H9 (cell line): ENCODE results near the gene LSM2. TPM values are rescaled to one million over a fixed set of nuclear protein-coding genes. Genes with fewer than 3 reads are reported as not detected.

Source experiments
- DNase-seq: peaks from one replicate; pipeline ENCODE4 v3.0.0-alpha.2; 2017
- H2AFZ ChIP-seq: one replicate; pipeline ENCODE4 v1.6.1; 2013; ENCODE audit warnings: mild to moderate bottlenecking, low read length, control low read depth, moderate library complexity
- H2AK5ac ChIP-seq: 2 replicates; pipeline ENCODE4 v1.6.1; 2013; ENCODE audit warnings: low read length, control low read depth, mixed read lengths; ENCODE audit not compliant: insufficient read length
- H2BK120ac ChIP-seq: one replicate; pipeline ENCODE4 v1.6.1; 2013; ENCODE audit warnings: low read depth, mild to moderate bottlenecking, low read length, control low read depth, inconsistent platforms; ENCODE audit not compliant: poor library complexity, severe bottlenecking
- H2BK12ac ChIP-seq: 2 replicates; pipeline ENCODE4 v1.6.1; 2013; ENCODE audit warnings: low read length, control low read depth, mixed read lengths, low read depth; ENCODE audit not compliant: insufficient read length
- H2BK15ac ChIP-seq: 2 replicates; pipeline ENCODE4 v1.6.1; 2013; ENCODE audit warnings: low read depth, low read length, control low read depth
- H2BK20ac ChIP-seq: one replicate; pipeline ENCODE4 v1.6.1; 2013; ENCODE audit warnings: low read depth, mild to moderate bottlenecking, low read length, control low read depth, inconsistent platforms; ENCODE audit not compliant: poor library complexity, severe bottlenecking
- H2BK5ac ChIP-seq: 2 replicates; pipeline ENCODE4 v1.6.1; 2013; ENCODE audit warnings: low read length, control low read depth, mixed read lengths; ENCODE audit not compliant: insufficient read length
- H3K14ac ChIP-seq: 2 replicates; pipeline ENCODE4 v1.6.1; 2013; ENCODE audit warnings: low read length, control low read depth; ENCODE audit not compliant: insufficient read depth
- H3K18ac ChIP-seq: 2 replicates; pipeline ENCODE4 v1.6.1; 2013; ENCODE audit warnings: low read depth, mild to moderate bottlenecking, mixed read lengths, low read length, control low read depth; ENCODE audit not compliant: insufficient read length
- H3K23ac ChIP-seq: 2 replicates; pipeline ENCODE4 v1.6.1; 2013; ENCODE audit warnings: low read length, control low read depth, mixed read lengths, low read depth; ENCODE audit not compliant: insufficient read length
- H3K23me2 ChIP-seq: 2 replicates; pipeline ENCODE4 v1.6.1; 2013; ENCODE audit warnings: low read depth, mild to moderate bottlenecking, mixed read lengths, low read length, control low read depth; ENCODE audit not compliant: insufficient read length, poor library complexity, severe bottlenecking
- H3K27ac ChIP-seq: 2 replicates; pipeline ENCODE4 v1.5.1; 2013; ENCODE audit warnings: low read length, control low read depth, mixed read lengths, low read depth; ENCODE audit not compliant: insufficient read length
- H3K27me3 ChIP-seq: 2 replicates; pipeline ENCODE4 v1.6.1; 2013; ENCODE audit warnings: low read length, control low read depth, inconsistent platforms; ENCODE audit not compliant: insufficient read depth
- H3K4ac ChIP-seq: 2 replicates; pipeline ENCODE4 v1.6.1; 2013; ENCODE audit warnings: low read depth, mild to moderate bottlenecking, control low read depth, inconsistent platforms, low read length, moderate library complexity
- H3K4me1 ChIP-seq: 2 replicates; pipeline ENCODE4 v1.6.1; 2013; ENCODE audit warnings: low read length, control low read depth, inconsistent platforms; ENCODE audit not compliant: insufficient read depth
- H3K4me2 ChIP-seq: 2 replicates; pipeline ENCODE4 v1.6.1; 2013; ENCODE audit warnings: low read length, control low read depth, mixed read lengths; ENCODE audit not compliant: insufficient read length, insufficient read depth
- H3K56ac ChIP-seq: 2 replicates; pipeline ENCODE4 v1.6.1; 2013; ENCODE audit warnings: low read depth, mild to moderate bottlenecking, mixed read lengths, low read length, control low read depth; ENCODE audit not compliant: insufficient read length
- H3K79me1 ChIP-seq: 2 replicates; pipeline ENCODE4 v1.6.1; 2013; ENCODE audit warnings: low read depth, mild to moderate bottlenecking, moderate library complexity, low read length, control low read depth, inconsistent platforms; ENCODE audit not compliant: insufficient read depth, poor library complexity, severe bottlenecking
- H3K79me2 ChIP-seq: 2 replicates; pipeline ENCODE4 v1.6.1; 2013; ENCODE audit warnings: low read length, control low read depth, inconsistent platforms; ENCODE audit not compliant: insufficient read depth
- H3K9ac ChIP-seq: 2 replicates; pipeline ENCODE4 v1.6.1; 2013; ENCODE audit warnings: low read length, control low read depth, mixed read lengths; ENCODE audit not compliant: insufficient read length; ENCODE audit errors: extremely low read depth
- H3K9me3 ChIP-seq: one replicate; pipeline ENCODE4 v1.6.1; 2013; ENCODE audit warnings: low read depth, low read length, inconsistent platforms; ENCODE audit not compliant: control insufficient read depth
- H3T11ph ChIP-seq: one replicate; pipeline ENCODE4 v1.6.1; 2013; ENCODE audit warnings: mild to moderate bottlenecking, low read length, control low read depth, inconsistent platforms
- H4K20me1 ChIP-seq: one replicate; pipeline ENCODE4 v1.6.1; 2013; ENCODE audit not compliant: control insufficient read depth, insufficient read length, insufficient read depth
- H4K5ac ChIP-seq: 2 replicates; pipeline ENCODE4 v1.6.1; 2013; ENCODE audit warnings: low read depth, mild to moderate bottlenecking, mixed read lengths, low read length, control low read depth; ENCODE audit not compliant: insufficient read length
- H4K8ac ChIP-seq: replicated peaks from 2 replicates; pipeline ENCODE4 v1.6.1; 2013; ENCODE audit warnings: low read length, control low read depth, mixed read lengths, low read depth; ENCODE audit not compliant: insufficient read length
- H4K91ac ChIP-seq: 2 replicates; pipeline ENCODE4 v1.6.1; 2013; ENCODE audit warnings: low read depth, mild to moderate bottlenecking, moderate library complexity, mixed read lengths, low read length, control low read depth; ENCODE audit not compliant: insufficient read length
- H3K27ac Mint-ChIP-seq, 3 experiments: 2 replicates in 2 of 3; 3 replicates in 1 of 3; pipeline ENCODE4 v1.8.0; 2020 to 2021; ENCODE audit warnings: mixed read lengths in 3 of 3, mild to moderate bottlenecking in 1 of 3, moderate library complexity in 1 of 3
- H3K27me3 Mint-ChIP-seq: 2 replicates; pipeline ENCODE4 v1.8.0; 2021; ENCODE audit warnings: low read depth, mild to moderate bottlenecking, moderate library complexity, mixed read lengths
- H3K36me3 Mint-ChIP-seq, 3 experiments: 2 replicates in 2 of 3; 3 replicates in 1 of 3; pipeline ENCODE4 v1.8.0; 2020 to 2021; ENCODE audit warnings: low read depth in 3 of 3, mixed read lengths in 3 of 3; ENCODE audit not compliant: insufficient read depth in 1 of 3
- H3K4me1 Mint-ChIP-seq, 2 experiments: 2 replicates each; pipeline ENCODE4 v1.8.0; 2020; ENCODE audit warnings: mixed read lengths in 2 of 2
- H3K4me3 Mint-ChIP-seq, 2 experiments: 2 replicates in 1 of 2; 3 replicates in 1 of 2; pipeline ENCODE4 v1.8.0; 2020 to 2021; ENCODE audit warnings: mild to moderate bottlenecking in 2 of 2, mixed read lengths in 2 of 2, moderate library complexity in 1 of 2
- H3K9me3 Mint-ChIP-seq, 2 experiments: 2 replicates in 1 of 2; 3 replicates in 1 of 2; pipeline ENCODE4 v1.8.0; 2020; ENCODE audit warnings: mild to moderate bottlenecking in 2 of 2, mixed read lengths in 2 of 2, moderate library complexity in 1 of 2
- WGBS: extraction: QIAGEN DNeasy Blood & Tissue Kit; methylation state at CpG from one replicate; pipeline ENCODE4 v1.1.7; 2013; ENCODE audit warnings: missing lambda C conversion rate, low lambda C conversion rate, mixed read lengths; ENCODE audit not compliant: insufficient read length; ENCODE audit errors: extremely low coverage; 5-methylcytosine and 5-hydroxymethylcytosine counted together
- total RNA-seq: library from RNA; stranded (reverse); gene quantifications from 2 replicates; pipeline ENCODE4 v1.2.1, GENCODE V29; 2021
- TF ChIP-seq, protein P1 (sequence below): fragments of 200-600 bp; sonication (generic); conservative IDR thresholded peaks from 3 replicates; pipeline ENCODE4 v1.8.0; 2021; ENCODE audit warnings: antibody characterized with exemption, mild to moderate bottlenecking

Gene LSM2
- total RNA-seq, 1 experiment from 2014 or later: 123 TPM

DNA sequence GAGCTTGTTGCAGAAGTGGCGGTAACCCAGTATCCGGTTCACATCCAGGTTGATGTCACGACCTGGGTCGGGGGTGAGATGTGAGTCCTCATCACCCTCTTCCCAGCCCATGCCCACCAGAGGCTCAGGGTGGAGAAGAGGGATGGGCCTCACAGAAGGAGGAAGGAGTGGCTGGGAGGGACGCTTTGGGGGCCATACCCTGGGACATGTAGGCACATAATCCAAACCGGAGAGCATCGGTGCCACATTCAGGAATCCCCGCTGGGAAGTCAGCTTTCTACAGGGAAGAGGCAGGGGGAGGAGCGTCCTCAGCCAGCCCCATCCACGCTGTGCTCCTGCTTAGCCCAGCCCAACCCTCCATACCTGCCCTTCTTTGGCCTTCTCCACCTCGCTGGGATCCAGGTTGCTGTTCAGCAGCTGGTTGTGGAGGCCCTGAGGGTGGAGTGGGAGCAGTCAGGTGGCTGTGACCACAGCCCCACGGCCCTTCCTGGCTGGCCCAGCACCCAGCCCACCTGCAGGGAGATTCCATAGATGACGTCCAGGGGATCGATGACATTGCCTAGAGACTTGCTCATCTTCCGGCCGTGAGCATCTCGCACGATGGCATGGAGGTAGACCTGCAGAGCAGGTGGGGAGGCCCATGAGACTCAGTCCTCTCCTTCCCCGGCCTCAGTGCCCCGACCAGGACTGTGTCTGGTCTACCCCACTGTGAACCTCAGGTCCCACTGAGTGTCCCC, 26.1 kb downstream of the LSM2 start:
- no peak overlapping the region for H3K56ac ChIP-seq
- no peak overlapping the region for H4K91ac ChIP-seq
- no peak overlapping the region for H2BK12ac ChIP-seq
- no peak overlapping the region for H3K14ac ChIP-seq
- H3K4me1 Mint-ChIP-seq: peaks cover 4 to 8% of the 10 kb centered on the region in 2 experiments; a peak in 3 of 4 replicates
- H3K4me3 Mint-ChIP-seq: no peak overlapping the region
- H3K4me2 ChIP-seq: no peak overlapping the region
- H2AFZ ChIP-seq: no peak overlapping the region
- H4K8ac ChIP-seq: no peak overlapping the region
- no peak overlapping the region for H3K27ac ChIP-seq
- H3K36me3 Mint-ChIP-seq: peaks cover 43 to 76% (median 58%) of the 10 kb centered on the region in 3 experiments
- H3K18ac ChIP-seq: no peak overlapping the region
- H3K23ac ChIP-seq: no peak overlapping the region
- no peaks in the 10 kb centered on the region for H3K4me1 ChIP-seq
- no peaks in the 10 kb centered on the region for H3K23me2 ChIP-seq
- H2BK120ac ChIP-seq: no peak overlapping the region
- H3K27me3 ChIP-seq: no peaks in the 10 kb centered on the region
- no peak overlapping the region for H2BK5ac ChIP-seq
- no peak overlapping the region for H2BK15ac ChIP-seq
- H2AK5ac ChIP-seq: no peak overlapping the region
- H3K4ac ChIP-seq: no peak overlapping the region
- H3K79me2 ChIP-seq: no peaks in the 10 kb centered on the region
- no peak overlapping the region for H3T11ph ChIP-seq
- TF ChIP-seq, protein P1, sequence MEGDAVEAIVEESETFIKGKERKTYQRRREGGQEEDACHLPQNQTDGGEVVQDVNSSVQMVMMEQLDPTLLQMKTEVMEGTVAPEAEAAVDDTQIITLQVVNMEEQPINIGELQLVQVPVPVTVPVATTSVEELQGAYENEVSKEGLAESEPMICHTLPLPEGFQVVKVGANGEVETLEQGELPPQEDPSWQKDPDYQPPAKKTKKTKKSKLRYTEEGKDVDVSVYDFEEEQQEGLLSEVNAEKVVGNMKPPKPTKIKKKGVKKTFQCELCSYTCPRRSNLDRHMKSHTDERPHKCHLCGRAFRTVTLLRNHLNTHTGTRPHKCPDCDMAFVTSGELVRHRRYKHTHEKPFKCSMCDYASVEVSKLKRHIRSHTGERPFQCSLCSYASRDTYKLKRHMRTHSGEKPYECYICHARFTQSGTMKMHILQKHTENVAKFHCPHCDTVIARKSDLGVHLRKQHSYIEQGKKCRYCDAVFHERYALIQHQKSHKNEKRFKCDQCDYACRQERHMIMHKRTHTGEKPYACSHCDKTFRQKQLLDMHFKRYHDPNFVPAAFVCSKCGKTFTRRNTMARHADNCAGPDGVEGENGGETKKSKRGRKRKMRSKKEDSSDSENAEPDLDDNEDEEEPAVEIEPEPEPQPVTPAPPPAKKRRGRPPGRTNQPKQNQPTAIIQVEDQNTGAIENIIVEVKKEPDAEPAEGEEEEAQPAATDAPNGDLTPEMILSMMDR: no peak
- H4K5ac ChIP-seq: no peak overlapping the region
- no CpG with 5 or more reads among the region's 20 CpGs for WGBS
- H3K9me3 ChIP-seq: no peaks in the 10 kb centered on the region
- H3K79me1 ChIP-seq: no peaks in the 10 kb centered on the region
- H3K9ac ChIP-seq: no peak overlapping the region
- H3K27me3 Mint-ChIP-seq: no peaks in the 10 kb centered on the region
- no peak for DNase-seq
- H3K27ac Mint-ChIP-seq: no peak overlapping the region
- no peaks in the 10 kb centered on the region for H3K9me3 Mint-ChIP-seq
- H2BK20ac ChIP-seq: no peak overlapping the region
- H4K20me1 ChIP-seq: no peaks in the 10 kb centered on the region
